B cell (primary cell): ENCODE data around the gene EGF. TPM values are rescaled to one million over a fixed set of nuclear protein-coding genes. Genes with fewer than 3 reads are reported as not detected.

Experiments used
- ATAC-seq: fragments of 200-7000 bp; cut with Tn5 transposase; one replicate; pipeline ENCODE4 v1.10.0; 2021; ENCODE audit warnings: low read depth, mild to moderate bottlenecking, moderate number of reproducible peaks, moderate library complexity
- CTCF ChIA-PET: fragments of 350-600 bp; sonication (Branson Sonifier 250); formaldehyde crosslinking; loops from one replicate; lab custom pipeline; 2021; ENCODE audit warnings: antibody characterized with exemption, inconsistent platforms; lab: Charles Lee
- POLR2A ChIA-PET: fragments of 350-600 bp; sonication (Branson Sonifier 250); formaldehyde crosslinking; loops from one replicate; lab custom pipeline; 2021; ENCODE audit warnings: antibody characterized with exemption; lab: Charles Lee
- DNase-seq: peaks from one replicate; pipeline ENCODE4 v3.0.0; 2013
- H2AFZ ChIP-seq: 2 replicates; pipeline ENCODE4 v1.6.1; 2012; ENCODE audit warnings: mild to moderate bottlenecking, low read depth, low read length; ENCODE audit not compliant: insufficient read depth, poor library complexity, severe bottlenecking
- H3K27ac ChIP-seq, 2 donors: 1 replicate in 1 of 2; 2 replicates in 1 of 2; pipeline ENCODE4 v1.5.1; 2012 to 2013; ENCODE audit warnings: low read length in 2 of 2, mild to moderate bottlenecking in 2 of 2, moderate library complexity in 1 of 2
- H3K27me3 ChIP-seq, 4 experiments: fragments of 200-600 bp in 1 of 4; sonication (generic) in 1 of 4; replicated peaks in 1 of 4; 1 replicate in 2 of 4; 2 replicates in 2 of 4; pipeline versions ENCODE4 v1.6.1 to v1.7.0; 2013 to 2016; ENCODE audit warnings: low read length in 3 of 4, mild to moderate bottlenecking in 2 of 4, mixed read lengths in 1 of 4, moderate library complexity in 1 of 4; ENCODE audit not compliant: insufficient read depth in 4 of 4, control insufficient read depth in 3 of 4; ENCODE audit errors: control extremely low read depth in 1 of 4
- H3K36me3 ChIP-seq, 2 experiments: replicated peaks in 1 of 2; 1 replicate in 1 of 2; 2 replicates in 1 of 2; pipeline versions ENCODE4 v1.6.1 to v1.7.1; 2013; ENCODE audit warnings: low read length in 1 of 2; ENCODE audit not compliant: insufficient read depth in 2 of 2, control insufficient read depth in 1 of 2; ENCODE audit errors: control extremely low read depth in 1 of 2, extremely low read depth in 1 of 2
- H3K4me1 ChIP-seq, 2 donors: fragments of 200-600 bp in 1 of 2; sonication (generic) in 1 of 2; 1 replicate in 1 of 2; 2 replicates in 1 of 2; pipeline versions ENCODE4 v1.5.1 to v1.6.1; 2013 to 2017; ENCODE audit warnings: low read length in 2 of 2; ENCODE audit not compliant: control insufficient read depth in 2 of 2, insufficient read depth in 2 of 2
- H3K4me2 ChIP-seq: replicated peaks from 2 replicates; pipeline ENCODE3; 2012; ENCODE audit warnings: mild to moderate bottlenecking, low read depth, low read length; ENCODE audit not compliant: poor library complexity, severe bottlenecking
- H3K4me3 ChIP-seq, 5 experiments: fragments of 200-600 bp in 1 of 5; sonication (generic) in 1 of 5; 1 replicate in 3 of 5; 2 replicates in 2 of 5; pipeline versions ENCODE4 v1.5.1 to v1.7.0; 2011 to 2016; ENCODE audit warnings: low read length in 4 of 5, mild to moderate bottlenecking in 4 of 5, low read depth in 2 of 5, control low read depth in 1 of 5, moderate library complexity in 1 of 5; ENCODE audit not compliant: insufficient read depth in 1 of 5; ENCODE audit errors: control extremely low read depth in 1 of 5, extremely low read depth in 1 of 5
- H3K79me2 ChIP-seq: fragments of 200-600 bp; sonication (generic); one replicate; pipeline ENCODE4 v1.6.0; 2016; ENCODE audit warnings: low read length; ENCODE audit not compliant: control insufficient read depth, insufficient read depth
- H3K9ac ChIP-seq: fragments of 200-600 bp; sonication (generic); 2 replicates; pipeline ENCODE4 v1.6.1; 2017; ENCODE audit warnings: mild to moderate bottlenecking, low read length, moderate library complexity
- H3K9me3 ChIP-seq, 3 donors: one replicate each; pipeline versions ENCODE4 v1.6.1 to v1.7.1; 2013; ENCODE audit warnings: low read length in 2 of 3; ENCODE audit not compliant: control insufficient read depth in 2 of 3, insufficient read depth in 1 of 3; ENCODE audit errors: control extremely low read depth in 1 of 3
- H4K20me1 ChIP-seq: 2 replicates; pipeline ENCODE4 v1.6.0; 2012; ENCODE audit warnings: mild to moderate bottlenecking, low read length; ENCODE audit not compliant: insufficient read depth, control insufficient read depth, poor library complexity, severe bottlenecking
- H3K27ac Mint-ChIP-seq: one replicate; pipeline ENCODE4 v1.8.0; 2021; ENCODE audit warnings: mixed read lengths
- H3K27me3 Mint-ChIP-seq: one replicate; pipeline ENCODE4 v1.8.0; 2021; ENCODE audit warnings: mixed read lengths
- H3K4me1 Mint-ChIP-seq: one replicate; pipeline ENCODE4 v1.8.0; 2021; ENCODE audit warnings: mixed read lengths
- H3K4me3 Mint-ChIP-seq: one replicate; pipeline ENCODE4 v1.8.0; 2021; ENCODE audit warnings: mixed read lengths
- H3K9me3 Mint-ChIP-seq: one replicate; pipeline ENCODE4 v1.8.0; 2022; ENCODE audit warnings: mixed read lengths; ENCODE audit not compliant: insufficient read depth
- EZH2 ChIP-seq: IDR thresholded peaks from 2 replicates; pipeline ENCODE4 v1.6.1; 2012; ENCODE audit warnings: borderline replicate concordance, low read depth, mild to moderate bottlenecking, moderate library complexity, low read length; ENCODE audit not compliant: insufficient read depth, poor library complexity, severe bottlenecking
- WGBS: methylation state at CpG from one replicate; pipeline ENCODE4 v1.1.5; 2013; ENCODE audit warnings: missing lambda C conversion rate; ENCODE audit not compliant: insufficient coverage; 5-methylcytosine and 5-hydroxymethylcytosine counted together
- intact Hi-C: fragments of 100-400 bp; cut with micrococcal nuclease; formaldehyde crosslinking; loops from one replicate; pipeline ENCODE4 v1.10.0; 2022
- polyA plus RNA-seq: library from polyadenylated mRNA; depleted of rRNA; stranded (reverse); fragments of >200 nt; gene quantifications from 2 replicates; pipeline ENCODE4 v1.2.3, GENCODE V29; 2012
- total RNA-seq, 2 donors: library from RNA; stranded (reverse); fragments of 120-200 nt in 1 of 2; gene quantifications; 1 replicate in 1 of 2; 2 replicates in 1 of 2; pipeline versions ENCODE4 v1.2.3 to v1.2.4, GENCODE V29; 2013 to 2022
- TF ChIP-seq, protein P1 (sequence below): fragments of 200-600 bp; IDR thresholded peaks from one replicate; pipeline ENCODE4 v1.8.0; 2022; ENCODE audit warnings: antibody characterized with exemption, mild to moderate bottlenecking

The EGF gene
- total and polyA plus RNA-seq, 2 donors (not counting 1 experiment from before 2014, with no cell fraction given) = not detected

DNA sequence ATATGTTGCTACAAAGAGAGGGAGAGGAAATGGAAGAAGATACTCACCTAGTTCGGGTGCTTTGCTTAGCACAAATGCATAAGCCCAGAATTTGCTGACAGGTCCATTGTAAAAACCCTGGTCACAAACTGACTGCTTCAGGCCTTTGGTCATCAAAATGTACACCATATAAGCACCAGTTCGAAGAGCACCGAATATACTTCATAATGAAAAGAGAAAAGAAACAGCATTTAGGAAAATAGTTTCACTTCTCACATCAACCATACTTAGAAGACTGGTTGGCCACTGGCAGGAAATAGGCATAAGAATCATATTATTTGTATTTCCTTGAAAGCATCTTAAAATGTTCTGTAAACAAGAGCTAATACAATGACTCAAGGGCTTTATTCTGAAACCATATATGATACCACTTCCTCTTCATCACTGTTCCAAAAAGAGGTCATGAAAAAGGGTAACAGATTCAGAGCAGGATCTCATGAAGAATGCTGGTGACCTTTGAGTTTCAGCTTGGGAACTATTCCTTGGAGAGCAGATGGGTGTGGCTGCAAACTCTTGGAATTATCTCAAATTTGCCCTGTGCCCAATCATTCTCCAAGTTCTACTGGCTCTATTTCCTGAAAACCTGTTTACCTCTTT is 147.0 kb downstream of the EGF start:
- Histone ChIP-seq H3K27me3 (no peaks in the 10 kb centered on the region), H3K79me2 (no peaks in the 10 kb centered on the region), H3K4me1 (peaks cover 6 to 8% of the 10 kb centered on the region in 2 donors), H3K4me3 (no peak overlapping the region), H3K4me2 (peak overlapping the region; percentile 1), H3K27ac (no peak overlapping the region), H2AFZ (no peak overlapping the region), H3K36me3 (no peaks in the 10 kb centered on the region), H3K9me3 (no peaks in the 10 kb centered on the region), H3K9ac (no peak overlapping the region), H4K20me1 (no peaks in the 10 kb centered on the region)
- ATAC-seq (no peak), DNase-seq (no peak)
- peaks cover 10% of the 10 kb centered on the region for H3K4me1 Mint-ChIP-seq
- CTCF ChIA-PET = interaction anchor here (2.8 kb wide), 1 partner anchor 10 kb away, joined by 14 read pairs; no protein-coding TSS in a partner anchor
- H3K27ac Mint-ChIP-seq = no peak overlapping the region
- intact Hi-C loops = no loop called here
- H3K4me3 Mint-ChIP-seq = no peak overlapping the region
- no peak for TF ChIP-seq EZH2
- TF ChIP-seq, protein P1, sequence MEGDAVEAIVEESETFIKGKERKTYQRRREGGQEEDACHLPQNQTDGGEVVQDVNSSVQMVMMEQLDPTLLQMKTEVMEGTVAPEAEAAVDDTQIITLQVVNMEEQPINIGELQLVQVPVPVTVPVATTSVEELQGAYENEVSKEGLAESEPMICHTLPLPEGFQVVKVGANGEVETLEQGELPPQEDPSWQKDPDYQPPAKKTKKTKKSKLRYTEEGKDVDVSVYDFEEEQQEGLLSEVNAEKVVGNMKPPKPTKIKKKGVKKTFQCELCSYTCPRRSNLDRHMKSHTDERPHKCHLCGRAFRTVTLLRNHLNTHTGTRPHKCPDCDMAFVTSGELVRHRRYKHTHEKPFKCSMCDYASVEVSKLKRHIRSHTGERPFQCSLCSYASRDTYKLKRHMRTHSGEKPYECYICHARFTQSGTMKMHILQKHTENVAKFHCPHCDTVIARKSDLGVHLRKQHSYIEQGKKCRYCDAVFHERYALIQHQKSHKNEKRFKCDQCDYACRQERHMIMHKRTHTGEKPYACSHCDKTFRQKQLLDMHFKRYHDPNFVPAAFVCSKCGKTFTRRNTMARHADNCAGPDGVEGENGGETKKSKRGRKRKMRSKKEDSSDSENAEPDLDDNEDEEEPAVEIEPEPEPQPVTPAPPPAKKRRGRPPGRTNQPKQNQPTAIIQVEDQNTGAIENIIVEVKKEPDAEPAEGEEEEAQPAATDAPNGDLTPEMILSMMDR = no peak
- H3K9me3 Mint-ChIP-seq = no peaks in the 10 kb centered on the region
- POLR2A ChIA-PET = no interaction called here
- WGBS = no CpG with 5 or more reads among the region's 3 CpGs
- H3K27me3 Mint-ChIP-seq = peaks cover 1% of the 10 kb centered on the region

DNA sequence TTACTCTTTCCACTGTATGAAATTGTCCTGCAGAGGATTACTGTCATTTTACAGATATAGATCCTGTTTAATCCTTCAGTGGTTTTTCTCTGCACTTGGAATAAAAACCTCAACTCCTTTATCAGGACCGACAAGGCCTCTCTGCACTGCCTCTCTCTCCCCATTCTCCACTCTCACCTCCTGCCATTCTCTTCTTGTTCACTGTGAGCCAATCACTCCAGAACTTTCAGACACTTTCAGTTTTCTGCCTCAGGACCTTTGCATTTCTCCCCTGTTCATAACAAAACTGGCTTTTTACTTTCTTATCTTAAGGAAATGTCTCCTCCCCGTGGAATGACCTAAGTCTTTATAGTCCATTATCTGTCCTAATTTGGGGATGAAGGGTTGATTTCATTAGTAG is 148.4 kb downstream of the EGF start:
- Histone ChIP-seq H3K27me3 (no peaks in the 10 kb centered on the region), H3K4me3 (no peak overlapping the region), H3K4me1 (peaks cover 6 to 8% of the 10 kb centered on the region in 2 donors), H2AFZ (no peak overlapping the region), H3K4me2 (no peak overlapping the region), H3K9me3 (no peaks in the 10 kb centered on the region), H3K9ac (no peak overlapping the region), H3K27ac (no peak overlapping the region), H3K79me2 (no peaks in the 10 kb centered on the region), H3K36me3 (no peaks in the 10 kb centered on the region), H4K20me1 (no peaks in the 10 kb centered on the region)
- TF ChIP-seq EZH2 = no peak
- TF ChIP-seq, protein P1 = no peak
- peaks cover 3% of the 10 kb centered on the region for H3K27me3 Mint-ChIP-seq
- intact Hi-C loops = no loop called here
- DNase-seq (no peak), ATAC-seq (no peak)
- H3K9me3 Mint-ChIP-seq = no peaks in the 10 kb centered on the region
- ChIA-PET POLR2A (no interaction called here), CTCF (no interaction called here)
- WGBS = 93% methylated on average over 1 of the region's 2 CpGs
- no peak overlapping the region for H3K27ac Mint-ChIP-seq
- H3K4me1 Mint-ChIP-seq = peaks cover 10% of the 10 kb centered on the region
- no peak overlapping the region for H3K4me3 Mint-ChIP-seq
